Stimulated activated naive B cell treated with anti-CD40 and anti-IgM and Interleukin-4, amounts not matched to agents 10 μg/mL and 1 μg/mL and 100 μg/mL, for 72 hours (primary cell): ENCODE data around the gene PTHLH.

Experiments
- ATAC-seq, 2 donors: fragments of 150-1000 bp; cut with Tn5 transposase; replicated peaks; 2 replicates each; pipeline ENCODE4 v1.10.0; 2021; ENCODE audit warnings: moderate library complexity in 1 of 2
- DNase-seq: peaks from one replicate; pipeline ENCODE4 v3.0.0; 2021
- H3K27ac Mint-ChIP-seq: one replicate; pipeline ENCODE4 v1.8.0; 2022; ENCODE audit warnings: mild to moderate bottlenecking, mixed read lengths
- H3K27me3 Mint-ChIP-seq, 2 donors: one replicate each; pipeline ENCODE4 v1.8.0; 2022; ENCODE audit warnings: mixed read lengths in 2 of 2
- H3K36me3 Mint-ChIP-seq, 2 donors: one replicate each; pipeline ENCODE4 v1.8.0; 2022; ENCODE audit warnings: mixed read lengths in 2 of 2, mild to moderate bottlenecking in 1 of 2
- H3K4me1 Mint-ChIP-seq, 2 donors: one replicate each; pipeline ENCODE4 v1.8.0; 2022; ENCODE audit warnings: mixed read lengths in 2 of 2, mild to moderate bottlenecking in 1 of 2
- H3K4me3 Mint-ChIP-seq, 2 donors: one replicate each; pipeline ENCODE4 v1.8.0; 2022; ENCODE audit warnings: mild to moderate bottlenecking in 2 of 2, mixed read lengths in 2 of 2, moderate library complexity in 1 of 2
- H3K9me3 Mint-ChIP-seq, 2 donors: one replicate each; pipeline ENCODE4 v1.8.0; 2022; ENCODE audit warnings: mixed read lengths in 2 of 2, mild to moderate bottlenecking in 1 of 2

Gene PTHLH

GRCh38 chr12:27972721-27973120 lies at the start of gene PTHLH:
PTHLH (minus strand) TSS chr12:27972733; CDS start chr12:27969494, 3,239 bp downstream.
- Mint-ChIP-seq H3K27ac (peak within 1 kb of the TSS; percentile 65), H3K4me3 (peak within 1 kb of the TSS; percentile 14 to 46), H3K9me3 (no peaks in the 10 kb centered on the region), H3K4me1 (peaks cover 20 to 39% of the 10 kb centered on the region in 2 donors), H3K36me3 (peaks cover 0 to 2% of the 10 kb centered on the region in 2 donors), H3K27me3 (peaks cover 71 to 84% of the 10 kb centered on the region in 2 donors)
- DNase-seq = no peak
- no peak for ATAC-seq

GRCh38 chr12:28021704-28022103 lies 49.2 kb upstream of the PTHLH start:
- no peaks in the 10 kb centered on the region for H3K9me3 Mint-ChIP-seq
- no peak overlapping the region for H3K4me3 Mint-ChIP-seq
- no peak for ATAC-seq
- no peaks in the 10 kb centered on the region for H3K36me3 Mint-ChIP-seq
- H3K27me3 Mint-ChIP-seq = peaks cover 11 to 20% of the 10 kb centered on the region in 2 donors
- H3K27ac Mint-ChIP-seq = no peak overlapping the region
- DNase-seq = no peak
- H3K4me1 Mint-ChIP-seq = no peaks in the 10 kb centered on the region

GRCh38 chr12:28017873-28018255 lies 45.3 kb upstream of the PTHLH start:
- ATAC-seq (no peak), DNase-seq (no peak)
- Mint-ChIP-seq H3K27ac (no peak overlapping the region), H3K9me3 (no peaks in the 10 kb centered on the region), H3K4me1 (no peaks in the 10 kb centered on the region), H3K4me3 (no peak overlapping the region), H3K36me3 (no peaks in the 10 kb centered on the region), H3K27me3 (peaks cover 0 to 3% of the 10 kb centered on the region in 2 donors)

- no peak for DNase-seq
- no peaks in the 10 kb centered on the region for H3K36me3 Mint-ChIP-seq
- no peak overlapping the region for H3K4me3 Mint-ChIP-seq
- no peaks in the 10 kb centered on the region for H3K27me3 Mint-ChIP-seq
- H3K9me3 Mint-ChIP-seq = no peaks in the 10 kb centered on the region
- H3K4me1 Mint-ChIP-seq = no peaks in the 10 kb centered on the region
- no peak for ATAC-seq
- H3K27ac Mint-ChIP-seq = no peak overlapping the region
Observed at GRCh38 chr12:28017126-28017872, 44.8 kb upstream of the PTHLH start.

GRCh38 chr12:28015165-28015564 lies 42.6 kb upstream of the PTHLH start:
- ATAC-seq (no peak), DNase-seq (no peak)
- Mint-ChIP-seq H3K27me3 (no peaks in the 10 kb centered on the region), H3K27ac (no peak overlapping the region), H3K9me3 (no peaks in the 10 kb centered on the region), H3K4me1 (no peaks in the 10 kb centered on the region), H3K36me3 (no peaks in the 10 kb centered on the region), H3K4me3 (no peak overlapping the region)

GRCh38 chr12:28014196-28014595 lies 41.7 kb upstream of the PTHLH start:
- ATAC-seq = no peak
- Mint-ChIP-seq H3K36me3 (no peaks in the 10 kb centered on the region), H3K4me1 (no peaks in the 10 kb centered on the region), H3K9me3 (no peaks in the 10 kb centered on the region), H3K27me3 (no peaks in the 10 kb centered on the region), H3K4me3 (no peak overlapping the region), H3K27ac (no peak overlapping the region)
- no peak for DNase-seq

GRCh38 chr12:28012333-28012918 lies 39.9 kb upstream of the PTHLH start:
- no peaks in the 10 kb centered on the region for H3K4me1 Mint-ChIP-seq
- H3K27ac Mint-ChIP-seq = no peak overlapping the region
- no peak for ATAC-seq
- H3K9me3 Mint-ChIP-seq = no peaks in the 10 kb centered on the region
- DNase-seq = no peak
- no peak overlapping the region for H3K4me3 Mint-ChIP-seq
- H3K27me3 Mint-ChIP-seq = peaks cover 0 to 3% of the 10 kb centered on the region in 2 donors
- no peaks in the 10 kb centered on the region for H3K36me3 Mint-ChIP-seq

- no peak overlapping the region for H3K27ac Mint-ChIP-seq
- no peak overlapping the region for H3K4me3 Mint-ChIP-seq
- no peaks in the 10 kb centered on the region for H3K4me1 Mint-ChIP-seq
- no peaks in the 10 kb centered on the region for H3K9me3 Mint-ChIP-seq
- H3K27me3 Mint-ChIP-seq = peaks cover 0 to 3% of the 10 kb centered on the region in 2 donors
- DNase-seq = no peak
- no peak for ATAC-seq
- no peaks in the 10 kb centered on the region for H3K36me3 Mint-ChIP-seq
Observed at GRCh38 chr12:28010036-28010435, 37.5 kb upstream of the PTHLH start.

- no peak for DNase-seq
- H3K4me3 Mint-ChIP-seq = no peak overlapping the region
- no peak for ATAC-seq
Observed at GRCh38 chr12:27999970-28000369, 27.4 kb upstream of the PTHLH start.

GRCh38 chr12:27999521-27999920 lies 27.0 kb upstream of the PTHLH start:
- H3K9me3 Mint-ChIP-seq = peaks cover 4% of the 10 kb centered on the region in 2 donors
- H3K36me3 Mint-ChIP-seq = no peaks in the 10 kb centered on the region
- H3K4me1 Mint-ChIP-seq = no peaks in the 10 kb centered on the region
- H3K27me3 Mint-ChIP-seq = peaks cover 0 to 4% of the 10 kb centered on the region in 2 donors
- ATAC-seq (no peak), DNase-seq (no peak)
- no peak overlapping the region for H3K4me3 Mint-ChIP-seq
- no peak overlapping the region for H3K27ac Mint-ChIP-seq

More at GRCh38 chr12:27999970-28000369, 27.4 kb upstream of the PTHLH start:
- H3K27ac Mint-ChIP-seq = no peak overlapping the region
- peaks cover 4% of the 10 kb centered on the region in 2 donors for H3K9me3 Mint-ChIP-seq
- peaks cover 0 to 4% of the 10 kb centered on the region in 2 donors for H3K27me3 Mint-ChIP-seq
- no peaks in the 10 kb centered on the region for H3K36me3 Mint-ChIP-seq
- H3K4me1 Mint-ChIP-seq = no peaks in the 10 kb centered on the region

GRCh38 chr12:27998658-27999057 lies 26.1 kb upstream of the PTHLH start:
- H3K27ac Mint-ChIP-seq = no peak overlapping the region
- no peak for ATAC-seq
- no peaks in the 10 kb centered on the region for H3K36me3 Mint-ChIP-seq

GRCh38 chr12:27998170-27998569 lies 25.6 kb upstream of the PTHLH start:
- Mint-ChIP-seq H3K4me3 (no peak overlapping the region), H3K4me1 (no peaks in the 10 kb centered on the region), H3K27ac (no peak overlapping the region), H3K27me3 (peaks cover 0 to 4% of the 10 kb centered on the region in 2 donors), H3K36me3 (no peaks in the 10 kb centered on the region), H3K9me3 (peaks cover 4% of the 10 kb centered on the region in 2 donors)
- DNase-seq = no peak
- ATAC-seq = no peak

More at GRCh38 chr12:27998658-27999057, 26.1 kb upstream of the PTHLH start:
- DNase-seq = no peak
- H3K4me1 Mint-ChIP-seq = no peaks in the 10 kb centered on the region
- peaks cover 0 to 4% of the 10 kb centered on the region in 2 donors for H3K27me3 Mint-ChIP-seq
- peaks cover 4% of the 10 kb centered on the region in 2 donors for H3K9me3 Mint-ChIP-seq
- H3K4me3 Mint-ChIP-seq = no peak overlapping the region

GRCh38 chr12:27996761-27997160 lies 24.2 kb upstream of the PTHLH start:
- Mint-ChIP-seq H3K4me3 (no peak overlapping the region), H3K27me3 (peaks cover 0 to under 1% of the 10 kb centered on the region in 2 donors), H3K4me1 (no peaks in the 10 kb centered on the region), H3K9me3 (peaks cover 3 to 4% of the 10 kb centered on the region in 2 donors), H3K36me3 (no peaks in the 10 kb centered on the region), H3K27ac (no peak overlapping the region)
- no peak for ATAC-seq
- no peak for DNase-seq

GRCh38 chr12:27995406-27995805 lies 22.9 kb upstream of the PTHLH start:
- DNase-seq = no peak
- Mint-ChIP-seq H3K36me3 (no peaks in the 10 kb centered on the region), H3K27me3 (no peaks in the 10 kb centered on the region), H3K9me3 (peaks cover 0 to 4% of the 10 kb centered on the region in 2 donors), H3K27ac (no peak overlapping the region), H3K4me3 (no peak overlapping the region), H3K4me1 (no peaks in the 10 kb centered on the region)
- ATAC-seq = no peak

GRCh38 chr12:27988594-27989233 lies 16.2 kb upstream of the PTHLH start:
- Mint-ChIP-seq H3K4me1 (no peaks in the 10 kb centered on the region), H3K9me3 (peaks cover 0 to 4% of the 10 kb centered on the region in 2 donors), H3K27me3 (peaks cover 5 to 7% of the 10 kb centered on the region in 2 donors), H3K4me3 (no peak overlapping the region), H3K36me3 (no peaks in the 10 kb centered on the region), H3K27ac (no peak overlapping the region)
- no peak for DNase-seq
- no peak for ATAC-seq
